ENCODE measurements around the gene UNC13D.

Gene UNC13D

DNA sequence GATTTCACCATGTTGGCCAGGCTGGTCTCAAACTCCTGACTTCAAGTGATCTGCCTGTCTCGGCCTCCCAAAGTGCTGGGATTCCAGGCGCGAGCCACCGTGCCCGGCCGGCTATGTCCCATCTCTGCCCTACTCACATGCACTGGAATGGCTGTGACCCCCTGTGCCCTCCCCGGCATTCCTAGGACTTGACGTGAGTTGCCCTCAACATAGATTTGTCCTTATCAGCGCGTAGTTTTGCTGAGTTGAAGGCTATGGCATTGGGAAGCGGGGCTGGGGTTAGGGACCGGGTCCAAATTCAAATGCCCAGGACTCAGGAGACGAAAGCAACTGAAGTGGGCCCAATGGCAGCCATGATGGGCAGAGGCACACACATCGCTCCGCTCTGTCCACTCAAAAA is 5.8 kb downstream of the UNC13D start:
- no peaks in the 10 kb centered on the region for H3K9me3 ChIP-seq (ENCODE audit: control insufficient read depth, insufficient read depth, low read depth, low read length)
- H3K9ac ChIP-seq (ENCODE audit: low read length): no peak overlapping the region
- peaks cover 12% of the 10 kb centered on the region for H3K4me1 ChIP-seq (ENCODE audit: control insufficient read depth, insufficient read depth, low read length)
- no peaks in the 10 kb centered on the region for H3K27me3 ChIP-seq (ENCODE audit: control insufficient read depth, insufficient read depth, low read length)
- no peak overlapping the region for H3K4me3 ChIP-seq (ENCODE audit: low read depth, low read length)
- no peaks in the 10 kb centered on the region for H3K36me3 ChIP-seq (ENCODE audit: control insufficient read depth, insufficient read depth, low read length)
- H3K27ac ChIP-seq (ENCODE audit: low read depth, low read length): no peak overlapping the region

- Histone ChIP-seq H3K9me3 (ENCODE audit: control insufficient read depth, insufficient read depth, low read depth, low read length) (no peaks in the 10 kb centered on the region), H3K4me1 (ENCODE audit: control insufficient read depth, insufficient read depth, low read length) (peaks cover 16% of the 10 kb centered on the region), H3K27ac (ENCODE audit: low read depth, low read length) (no peak overlapping the region), H3K27me3 (ENCODE audit: control insufficient read depth, insufficient read depth, low read length) (no peaks in the 10 kb centered on the region), H3K4me3 (ENCODE audit: low read depth, low read length) (no peak overlapping the region), H3K9ac (ENCODE audit: low read length) (no peak overlapping the region), H3K36me3 (ENCODE audit: control insufficient read depth, insufficient read depth, low read length) (no peaks in the 10 kb centered on the region)
Observed at GRCh38 chr17:75837899-75838298, 6.3 kb downstream of the UNC13D start.

- Histone ChIP-seq H3K27ac (ENCODE audit: low read depth, low read length) (no peak overlapping the region), H3K36me3 (ENCODE audit: control insufficient read depth, insufficient read depth, low read length) (no peaks in the 10 kb centered on the region), H3K4me3 (ENCODE audit: low read depth, low read length) (no peak overlapping the region), H3K9me3 (ENCODE audit: control insufficient read depth, insufficient read depth, low read depth, low read length) (no peaks in the 10 kb centered on the region), H3K27me3 (ENCODE audit: control insufficient read depth, insufficient read depth, low read length) (no peaks in the 10 kb centered on the region), H3K4me1 (ENCODE audit: control insufficient read depth, insufficient read depth, low read length) (peaks cover 24% of the 10 kb centered on the region), H3K9ac (ENCODE audit: low read length) (no peak overlapping the region)
Observed at GRCh38 chr17:75836605-75837004, 7.6 kb downstream of the UNC13D start.

DNA sequence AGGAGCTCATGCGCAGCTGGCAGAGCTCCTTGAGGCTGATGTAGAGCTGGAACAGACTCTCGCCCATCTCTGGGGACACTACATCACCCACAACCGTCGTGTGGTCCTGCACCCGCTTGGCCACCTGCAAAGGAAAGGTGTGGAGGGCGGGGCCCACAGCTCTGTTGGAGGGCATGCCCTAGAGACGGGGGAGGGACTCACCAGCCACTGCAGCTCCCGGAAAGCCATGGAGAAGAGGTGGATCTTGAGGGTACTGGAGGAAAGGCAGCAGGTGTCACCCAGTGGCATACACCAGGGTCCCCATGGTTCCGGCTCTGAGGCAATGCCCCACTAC is 8.6 kb downstream of the UNC13D start:
- Histone ChIP-seq H3K27ac (ENCODE audit: low read depth, low read length) (no peak overlapping the region), H3K4me1 (ENCODE audit: control insufficient read depth, insufficient read depth, low read length) (peaks cover 30% of the 10 kb centered on the region), H3K4me3 (ENCODE audit: low read depth, low read length) (no peak overlapping the region), H3K36me3 (ENCODE audit: control insufficient read depth, insufficient read depth, low read length) (no peaks in the 10 kb centered on the region), H3K9me3 (ENCODE audit: control insufficient read depth, insufficient read depth, low read depth, low read length) (no peaks in the 10 kb centered on the region), H3K27me3 (ENCODE audit: control insufficient read depth, insufficient read depth, low read length) (no peaks in the 10 kb centered on the region), H3K9ac (ENCODE audit: low read length) (no peak overlapping the region)

GRCh38 chr17:75834928-75835653 is 9.1 kb downstream of the UNC13D start:
- Histone ChIP-seq H3K27ac (ENCODE audit: low read depth, low read length) (no peak overlapping the region), H3K9me3 (ENCODE audit: control insufficient read depth, insufficient read depth, low read depth, low read length) (no peaks in the 10 kb centered on the region), H3K36me3 (ENCODE audit: control insufficient read depth, insufficient read depth, low read length) (no peaks in the 10 kb centered on the region), H3K27me3 (ENCODE audit: control insufficient read depth, insufficient read depth, low read length) (no peaks in the 10 kb centered on the region), H3K4me1 (ENCODE audit: control insufficient read depth, insufficient read depth, low read length) (peaks cover 35% of the 10 kb centered on the region), H3K9ac (ENCODE audit: low read length) (no peak overlapping the region), H3K4me3 (ENCODE audit: low read depth, low read length) (no peak overlapping the region)

DNA sequence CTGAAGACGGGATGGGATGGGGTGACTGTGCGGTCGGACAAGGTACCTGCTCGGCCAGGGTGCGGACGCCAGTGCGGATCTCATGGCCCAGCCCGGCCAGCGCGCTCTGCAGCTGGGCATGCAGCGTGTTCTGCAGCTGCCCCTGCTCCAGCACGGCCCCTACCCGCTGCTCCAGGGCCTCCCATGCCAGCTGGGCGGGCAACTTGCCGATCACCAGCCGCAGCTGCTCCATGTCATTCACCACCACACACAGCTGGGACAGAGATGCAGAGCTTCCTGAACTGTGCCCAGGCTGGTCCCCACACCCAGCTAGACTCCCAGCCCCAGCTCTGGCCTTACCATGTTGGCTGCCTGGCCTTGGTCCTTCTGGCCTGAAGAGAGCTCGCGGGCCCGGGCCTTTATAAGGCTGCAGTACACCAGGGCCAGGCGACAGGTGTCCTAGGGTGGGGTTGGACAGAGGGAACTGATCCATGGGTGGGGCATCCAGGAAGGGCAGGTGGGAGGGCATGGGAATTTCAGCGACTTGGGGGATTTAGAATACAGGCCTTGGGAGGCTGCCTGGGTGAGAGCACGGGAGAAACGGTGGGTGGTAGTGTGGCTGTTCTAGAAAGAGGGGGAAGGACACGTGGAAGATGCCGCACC is 9.8 kb downstream of the UNC13D start:
- Histone ChIP-seq H3K27me3 (ENCODE audit: control insufficient read depth, insufficient read depth, low read length) (no peaks in the 10 kb centered on the region), H3K9ac (ENCODE audit: low read length) (no peak overlapping the region), H3K4me1 (ENCODE audit: control insufficient read depth, insufficient read depth, low read length) (peaks cover 35% of the 10 kb centered on the region), H3K36me3 (ENCODE audit: control insufficient read depth, insufficient read depth, low read length) (no peaks in the 10 kb centered on the region), H3K4me3 (ENCODE audit: low read depth, low read length) (no peak overlapping the region), H3K27ac (ENCODE audit: low read depth, low read length) (no peak overlapping the region), H3K9me3 (ENCODE audit: control insufficient read depth, insufficient read depth, low read depth, low read length) (no peaks in the 10 kb centered on the region)

- Histone ChIP-seq H3K9ac (ENCODE audit: low read length) (peak overlapping the region; percentile 19), H3K27me3 (ENCODE audit: control insufficient read depth, insufficient read depth, low read length) (no peaks in the 10 kb centered on the region), H3K36me3 (ENCODE audit: control insufficient read depth, insufficient read depth, low read length) (no peaks in the 10 kb centered on the region), H3K4me3 (ENCODE audit: low read depth, low read length) (peak overlapping the region; percentile 37), H3K9me3 (ENCODE audit: control insufficient read depth, insufficient read depth, low read depth, low read length) (no peaks in the 10 kb centered on the region), H3K27ac (ENCODE audit: low read depth, low read length) (no peak overlapping the region), H3K4me1 (ENCODE audit: control insufficient read depth, insufficient read depth, low read length) (peaks cover 42% of the 10 kb centered on the region)
Observed at GRCh38 chr17:75832652-75833400, 11.4 kb downstream of the UNC13D start.

- Histone ChIP-seq H3K27ac (ENCODE audit: low read depth, low read length) (no peak overlapping the region), H3K4me3 (ENCODE audit: low read depth, low read length) (peak overlapping the region; percentile 37)
Observed at GRCh38 chr17:75832164-75832651, 12.0 kb downstream of the UNC13D start.

GRCh38 chr17:75831032-75831571 is 13.1 kb downstream of the UNC13D start:
- no peaks in the 10 kb centered on the region for H3K9me3 ChIP-seq (ENCODE audit: control insufficient read depth, insufficient read depth, low read depth, low read length)
- peaks cover 6% of the 10 kb centered on the region for H3K36me3 ChIP-seq (ENCODE audit: control insufficient read depth, insufficient read depth, low read length)
- no peak overlapping the region for H3K9ac ChIP-seq (ENCODE audit: low read length)
- peak overlapping the region; percentile 45 for H3K4me3 ChIP-seq (ENCODE audit: low read depth, low read length)
- H3K4me1 ChIP-seq (ENCODE audit: control insufficient read depth, insufficient read depth, low read length): peaks cover 55% of the 10 kb centered on the region
- no peak overlapping the region for H3K27ac ChIP-seq (ENCODE audit: low read depth, low read length)
- H3K27me3 ChIP-seq (ENCODE audit: control insufficient read depth, insufficient read depth, low read length): no peaks in the 10 kb centered on the region

More at GRCh38 chr17:75832164-75832651, 12.0 kb downstream of the UNC13D start:
- no peaks in the 10 kb centered on the region for H3K9me3 ChIP-seq (ENCODE audit: control insufficient read depth, insufficient read depth, low read depth, low read length)
- peak overlapping the region; percentile 19 for H3K9ac ChIP-seq (ENCODE audit: low read length)
- H3K36me3 ChIP-seq (ENCODE audit: control insufficient read depth, insufficient read depth, low read length): no peaks in the 10 kb centered on the region
- H3K27me3 ChIP-seq (ENCODE audit: control insufficient read depth, insufficient read depth, low read length): no peaks in the 10 kb centered on the region
- peaks cover 47% of the 10 kb centered on the region for H3K4me1 ChIP-seq (ENCODE audit: control insufficient read depth, insufficient read depth, low read length)

DNA sequence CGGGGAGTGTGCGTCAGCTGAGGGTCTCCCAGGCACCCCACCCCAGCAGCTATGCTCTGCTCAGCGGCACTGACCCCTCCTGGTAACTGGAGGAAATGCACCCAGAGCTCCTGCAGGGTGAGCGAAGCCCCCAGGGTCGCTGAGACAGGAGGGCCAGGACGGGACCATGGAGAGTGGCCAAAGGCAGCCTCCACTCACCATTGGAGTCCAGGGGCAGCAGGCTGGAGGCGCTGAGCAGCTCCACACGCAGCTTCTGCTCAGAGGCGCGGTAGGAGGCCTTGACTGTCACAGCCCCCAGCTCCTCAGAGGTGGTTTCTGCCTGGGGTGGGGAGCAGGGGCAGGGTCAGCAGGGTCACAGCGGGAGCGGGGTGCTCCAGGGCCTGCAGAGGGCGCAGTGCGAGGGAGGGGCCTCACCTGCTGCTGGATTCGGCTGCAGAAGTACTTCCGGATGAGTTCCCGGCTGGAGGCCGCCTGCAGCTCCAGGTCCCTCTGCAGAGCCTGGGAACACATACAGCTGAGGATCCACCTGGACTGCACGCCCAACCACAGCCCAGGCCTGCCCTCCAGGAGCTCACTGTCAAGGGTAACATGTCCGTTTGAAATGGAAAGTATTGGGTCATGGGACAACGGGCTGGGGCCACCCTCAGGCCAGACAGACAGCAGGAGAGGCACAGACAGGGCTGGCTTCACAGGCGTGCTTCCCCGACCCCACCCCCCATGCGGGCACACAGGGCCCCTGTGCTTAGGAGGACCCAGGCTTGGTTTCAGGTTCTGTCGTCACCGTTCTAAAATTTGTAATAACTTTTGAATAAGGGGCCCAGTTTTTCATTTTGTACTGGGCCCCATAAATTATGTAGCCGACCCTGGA is 13.8 kb downstream of the UNC13D start:
- H3K27ac ChIP-seq (ENCODE audit: low read depth, low read length): peak overlapping the region; percentile 18; the same call in 1 of the 2 replicates

More for the DNA sequence above, 13.8 kb downstream of the UNC13D start:
- H3K4me3 ChIP-seq (ENCODE audit: low read depth, low read length): peak overlapping the region; percentile 45
- peak overlapping the region; percentile 22 for H3K9ac ChIP-seq (ENCODE audit: low read length)
- peaks cover 10% of the 10 kb centered on the region for H3K36me3 ChIP-seq (ENCODE audit: control insufficient read depth, insufficient read depth, low read length)
- H3K9me3 ChIP-seq (ENCODE audit: control insufficient read depth, insufficient read depth, low read depth, low read length): no peaks in the 10 kb centered on the region
- H3K4me1 ChIP-seq (ENCODE audit: control insufficient read depth, insufficient read depth, low read length): peaks cover 50% of the 10 kb centered on the region
- H3K27me3 ChIP-seq (ENCODE audit: control insufficient read depth, insufficient read depth, low read length): no peaks in the 10 kb centered on the region
